ENCODE measurements around the gene TOX2.
A peak's percentile ranks its signal among the peaks of the same experiment; 100 is the strongest.

The TOX2 gene

GRCh38 chr20:43914311-43915210, at the start of gene TOX2:
Gene TOX2, plus strand, starts transcription at chr20:43914852. Its CDS starts 40 bp downstream, at chr20:43914892.
- DNase-seq (ENCODE audit: low read depth) = no peak

GRCh38 chr20:43868091-43868490, 46.6 kb upstream of the TOX2 start:
- no peak for DNase-seq (ENCODE audit: low read depth)

- no peak for DNase-seq (ENCODE audit: low read depth)
These were observed 44.2 kb upstream of the TOX2 start for GRCh38 chr20:43870484-43870883.

- DNase-seq (ENCODE audit: low read depth) = no peak
These were observed 35.9 kb upstream of the TOX2 start for GRCh38 chr20:43878776-43879175.

GRCh38 chr20:43893930-43894329, 20.7 kb upstream of the TOX2 start:
- DNase-seq (ENCODE audit: low read depth) = no peak

GRCh38 chr20:43894491-43894890, 20.2 kb upstream of the TOX2 start:
- no peak for DNase-seq (ENCODE audit: low read depth)

GRCh38 chr20:43895235-43895634, 19.4 kb upstream of the TOX2 start:
- no peak for DNase-seq (ENCODE audit: low read depth)

- DNase-seq (ENCODE audit: low read depth) = no peak
These were observed 15.2 kb upstream of the TOX2 start for GRCh38 chr20:43899274-43900120.

GRCh38 chr20:43900121-43900466, 14.6 kb upstream of the TOX2 start:
- no peak for DNase-seq (ENCODE audit: low read depth)

- no peak for DNase-seq (ENCODE audit: low read depth)
These were observed 14.2 kb upstream of the TOX2 start for GRCh38 chr20:43900496-43900895.

- DNase-seq (ENCODE audit: low read depth) = no peak
These were observed 13.4 kb upstream of the TOX2 start for GRCh38 chr20:43901296-43901695.

GRCh38 chr20:43903953-43904826, 10.5 kb upstream of the TOX2 start:
- DNase-seq (ENCODE audit: low read depth) = no peak

- DNase-seq (ENCODE audit: low read depth) = no peak
These were observed 9.8 kb upstream of the TOX2 start for GRCh38 chr20:43904827-43905177.

GRCh38 chr20:43906505-43907034, 8.1 kb upstream of the TOX2 start:
- no peak for DNase-seq (ENCODE audit: low read depth)

GRCh38 chr20:43909211-43909610, 5.4 kb upstream of the TOX2 start:
- DNase-seq (ENCODE audit: low read depth) = no peak

- no peak for DNase-seq (ENCODE audit: low read depth)
These were observed 4.9 kb upstream of the TOX2 start for GRCh38 chr20:43909720-43910119.

- no peak for DNase-seq (ENCODE audit: low read depth)
These were observed 4.1 kb upstream of the TOX2 start for GRCh38 chr20:43910564-43910963.

- DNase-seq (ENCODE audit: low read depth) = peak; percentile 14
These were observed 3.6 kb upstream of the TOX2 start for GRCh38 chr20:43911066-43911465.

GRCh38 chr20:43913291-43914025, 1.2 kb upstream of the TOX2 start:
- DNase-seq (ENCODE audit: low read depth) = no peak

- DNase-seq (ENCODE audit: low read depth) = no peak
These were observed 790 bp downstream of the TOX2 start for GRCh38 chr20:43915211-43916072.
